ENCODE measurements around the gene KCNH3. TPM values are rescaled to one million over a fixed set of nuclear protein-coding genes. Genes with fewer than 3 reads are reported as not detected.

KCNH3 gene
- total RNA-seq, 5 donors from 2014 or later (not counting 1 experiment from before 2014, with no cell fraction given): 3.4 to 8.0 (median 5.5) TPM

DNA sequence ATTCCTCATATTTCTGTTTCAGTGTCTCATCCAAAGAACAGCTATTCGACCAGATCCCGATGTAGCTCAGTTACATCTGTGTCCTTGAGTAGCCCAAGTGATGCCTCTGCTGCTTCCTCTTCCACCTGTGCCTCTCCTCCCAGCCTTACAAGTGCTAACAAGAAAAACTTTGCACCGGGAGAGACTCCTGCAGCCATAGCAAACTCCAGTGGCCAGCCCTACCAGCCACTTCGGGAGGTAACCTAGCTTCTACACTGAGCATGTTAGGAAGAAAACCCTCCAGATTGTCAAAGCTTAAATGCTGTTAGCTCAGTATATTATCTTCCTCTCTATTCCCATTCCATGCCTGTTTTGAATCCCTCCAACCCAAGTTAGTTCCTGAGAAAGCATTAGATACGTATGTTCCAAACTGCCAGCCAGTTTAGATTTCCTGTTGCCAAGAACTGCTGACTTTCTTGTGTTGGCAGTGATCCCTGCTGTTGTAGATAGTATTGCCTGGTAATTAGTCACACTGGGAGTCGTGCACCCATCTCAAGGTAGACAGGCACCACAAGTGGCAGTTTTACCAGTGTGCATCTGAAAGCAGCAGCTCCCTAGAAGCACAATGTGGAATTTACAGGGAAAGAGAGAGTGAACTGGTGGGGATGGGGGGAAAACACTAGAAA is 14.0 kb upstream of the KCNH3 start:
- no peak for ATAC-seq (replicated peaks in 1 of 4)
- H3K4me3 Mint-ChIP-seq: no peak overlapping the region
- no peaks in the 10 kb centered on the region for H3K4me1 ChIP-seq (ENCODE audit: control insufficient read depth in 1 of 2, extremely low read depth in 1 of 2, insufficient read depth in 2 of 2, low read length in 2 of 2)
- WGBS (ENCODE audit: insufficient coverage): 88% methylated on average over 5 of the region's 6 CpGs
- H3K27ac Mint-ChIP-seq: no peak overlapping the region
- H3K27ac ChIP-seq (ENCODE audit: low read length): no peak overlapping the region
- DNase-seq: no peak
- H3K4me3 ChIP-seq (ENCODE audit: control insufficient read depth in 1 of 2, extremely low read depth in 1 of 2, low read length in 1 of 2): no peak overlapping the region
- H3K9me3 Mint-ChIP-seq: no peaks in the 10 kb centered on the region
- H3K36me3 Mint-ChIP-seq: peaks cover 27% of the 10 kb centered on the region
- no peaks in the 10 kb centered on the region for H3K27me3 ChIP-seq (replicated peaks in 1 of 2; ENCODE audit: control insufficient read depth in 2 of 2, extremely low read depth in 1 of 2, insufficient read depth in 2 of 2, low read length in 1 of 2)
- no peaks in the 10 kb centered on the region for H3K27me3 Mint-ChIP-seq
- CTCF ChIA-PET: no interaction called here
- no peaks in the 10 kb centered on the region for H3K4me1 Mint-ChIP-seq
- no peaks in the 10 kb centered on the region for H3K9me3 ChIP-seq
- POLR2A ChIA-PET: interaction anchor here in 1 of 2 donors (0.8 kb wide), 1 partner anchor 104 kb away, joined by 3 read pairs; no protein-coding TSS in a partner anchor
- H3K36me3 ChIP-seq (ENCODE audit: control insufficient read depth in 2 of 2, extremely low read depth in 1 of 2, insufficient read depth in 1 of 2, low read length in 1 of 2): peaks cover 0 to 6% of the 10 kb centered on the region in 2 donors

DNA sequence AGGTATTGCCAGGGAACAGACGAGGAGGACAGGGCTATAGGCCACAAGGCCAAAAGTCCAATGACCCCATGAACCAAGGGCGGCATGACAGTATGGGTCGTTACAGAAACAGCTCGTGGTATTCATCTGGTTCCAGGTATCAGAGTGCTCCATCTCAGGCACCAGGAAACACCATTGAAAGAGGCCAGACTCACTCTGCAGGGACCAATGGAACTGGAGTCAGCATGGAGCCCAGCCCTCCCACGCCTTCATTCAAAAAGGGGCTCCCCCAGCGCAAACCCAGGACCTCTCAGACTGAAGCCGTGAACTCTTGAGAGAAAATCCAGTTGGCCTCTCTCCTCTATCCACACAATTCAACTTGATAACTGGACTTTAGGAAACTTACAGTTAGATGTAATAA is 12.9 kb upstream of the KCNH3 start:
- Histone ChIP-seq H3K4me3 (ENCODE audit: control insufficient read depth in 1 of 2, extremely low read depth in 1 of 2, low read length in 1 of 2) (no peak overlapping the region), H3K27ac (ENCODE audit: low read length) (no peak overlapping the region), H3K36me3 (ENCODE audit: control insufficient read depth in 2 of 2, extremely low read depth in 1 of 2, insufficient read depth in 1 of 2, low read length in 1 of 2) (peaks cover 0 to 6% of the 10 kb centered on the region in 2 donors), H3K9me3 (no peaks in the 10 kb centered on the region), H3K4me1 (ENCODE audit: control insufficient read depth in 1 of 2, extremely low read depth in 1 of 2, insufficient read depth in 2 of 2, low read length in 2 of 2) (no peaks in the 10 kb centered on the region), H3K27me3 (replicated peaks in 1 of 2; ENCODE audit: control insufficient read depth in 2 of 2, extremely low read depth in 1 of 2, insufficient read depth in 2 of 2, low read length in 1 of 2) (no peaks in the 10 kb centered on the region)
- DNase-seq: no peak
- H3K27ac Mint-ChIP-seq: no peak overlapping the region
- ATAC-seq (replicated peaks in 1 of 4): no peak
- H3K27me3 Mint-ChIP-seq: no peaks in the 10 kb centered on the region
- CTCF ChIA-PET: interaction anchor here in 1 of 2 donors (0.5 kb wide), 2 partner anchors 38 to 67 kb away, joined by 3 to 5 read pairs; no protein-coding TSS in a partner anchor
- H3K4me1 Mint-ChIP-seq: no peaks in the 10 kb centered on the region
- 97% methylated on average over 4 of the region's 7 CpGs for WGBS (ENCODE audit: insufficient coverage)
- H3K9me3 Mint-ChIP-seq: no peaks in the 10 kb centered on the region
- POLR2A ChIA-PET: interaction anchor here in 1 of 2 donors (0.5 kb wide), 1 partner anchor 160 kb away, joined by 3 read pairs; no protein-coding TSS in a partner anchor
- no peak overlapping the region for H3K4me3 Mint-ChIP-seq
- H3K36me3 Mint-ChIP-seq: peaks cover 27% of the 10 kb centered on the region

DNA sequence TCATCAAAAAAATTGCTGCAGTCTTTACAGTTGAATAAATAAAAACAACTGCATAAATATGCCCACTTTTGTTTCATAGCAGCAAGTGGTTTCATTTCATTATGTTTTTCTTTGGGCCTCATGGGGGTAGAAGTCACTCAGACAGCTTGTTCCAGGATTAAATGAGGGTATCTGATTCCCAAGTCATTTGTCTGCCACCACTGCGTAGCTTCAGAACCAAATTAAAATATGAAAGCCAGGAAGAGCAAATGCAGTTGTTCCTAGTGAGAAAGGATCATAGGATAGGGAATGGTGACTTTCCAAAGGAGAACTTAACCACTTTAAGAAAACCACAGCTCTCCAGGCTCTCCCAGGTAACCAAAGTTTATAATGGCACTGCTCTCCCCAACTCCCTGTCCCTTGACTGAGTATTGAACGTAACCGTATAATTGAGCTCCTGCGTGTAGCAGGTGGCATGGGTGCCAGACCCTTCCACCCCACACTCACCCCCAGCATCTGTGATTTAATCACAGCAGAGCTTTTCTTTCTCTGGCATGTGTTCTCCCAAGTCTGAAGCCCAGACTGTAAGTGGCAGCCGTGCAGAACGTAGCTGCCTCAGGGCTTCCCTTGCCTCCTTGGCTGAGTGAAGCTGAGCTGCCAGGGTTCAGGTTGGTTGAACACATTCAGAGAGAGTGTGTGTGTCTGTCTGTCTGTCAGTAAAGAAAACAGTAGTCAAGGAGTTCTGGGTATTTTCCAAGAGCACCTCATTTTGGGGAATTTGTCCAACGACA is 11.3 kb upstream of the KCNH3 start:
- CTCF ChIA-PET: interaction anchor here (0.6 to 0.8 kb wide), 2 partner anchors 248 to 527 kb away, joined by 6 to 8 read pairs; no protein-coding TSS in a partner anchor
- H3K36me3 Mint-ChIP-seq: peaks cover 22% of the 10 kb centered on the region
- DNase-seq: no peak

DNA sequence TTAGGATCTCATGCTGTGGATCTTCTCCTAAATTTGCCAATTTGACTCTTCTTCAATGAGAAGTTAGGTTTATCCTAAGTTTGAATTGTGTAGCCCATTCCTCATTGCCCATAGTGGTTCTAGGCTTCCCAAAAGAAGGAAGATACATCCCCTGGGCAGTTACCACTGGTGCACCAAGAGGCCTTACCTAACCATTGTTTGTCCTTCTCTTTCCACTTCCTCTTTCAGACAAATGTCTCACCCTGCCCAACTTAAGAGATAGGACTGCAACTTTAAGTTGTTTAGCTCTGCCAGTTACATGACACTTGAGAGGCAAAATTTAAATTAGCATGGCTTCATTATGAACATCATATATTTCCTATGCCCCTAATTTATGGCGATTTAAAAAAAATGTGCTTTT is 9.4 kb upstream of the KCNH3 start:
- ATAC-seq (replicated peaks in 1 of 4) (no peak), DNase-seq (no peak)
- Mint-ChIP-seq H3K9me3 (no peaks in the 10 kb centered on the region), H3K27ac (no peak overlapping the region), H3K4me3 (no peak overlapping the region), H3K27me3 (no peaks in the 10 kb centered on the region), H3K36me3 (peaks cover 18% of the 10 kb centered on the region), H3K4me1 (no peaks in the 10 kb centered on the region)
- Histone ChIP-seq H3K27ac (ENCODE audit: low read length) (no peak overlapping the region), H3K4me3 (ENCODE audit: control insufficient read depth in 1 of 2, extremely low read depth in 1 of 2, low read length in 1 of 2) (no peak overlapping the region), H3K27me3 (replicated peaks in 1 of 2; ENCODE audit: control insufficient read depth in 2 of 2, extremely low read depth in 1 of 2, insufficient read depth in 2 of 2, low read length in 1 of 2) (no peaks in the 10 kb centered on the region), H3K4me1 (ENCODE audit: control insufficient read depth in 1 of 2, extremely low read depth in 1 of 2, insufficient read depth in 2 of 2, low read length in 2 of 2) (no peaks in the 10 kb centered on the region), H3K9me3 (no peaks in the 10 kb centered on the region), H3K36me3 (ENCODE audit: control insufficient read depth in 2 of 2, extremely low read depth in 1 of 2, insufficient read depth in 1 of 2, low read length in 1 of 2) (peaks cover 0 to 6% of the 10 kb centered on the region in 2 donors)
- no CpG with 5 or more reads among the region's 1 CpG for WGBS (ENCODE audit: insufficient coverage)
- POLR2A ChIA-PET: interaction anchor here in 1 of 2 donors (0.6 kb wide), 1 partner anchor 171 kb away, joined by 3 read pairs; no protein-coding TSS in a partner anchor
- CTCF ChIA-PET: no interaction called here

More for the DNA sequence above, 11.3 kb upstream of the KCNH3 start:
- no peaks in the 10 kb centered on the region for H3K4me1 ChIP-seq (ENCODE audit: control insufficient read depth in 1 of 2, extremely low read depth in 1 of 2, insufficient read depth in 2 of 2, low read length in 2 of 2)
- ATAC-seq (replicated peaks in 1 of 4): no peak
- 97% methylated on average over 5 of the region's 7 CpGs for WGBS (ENCODE audit: insufficient coverage)
- no peak overlapping the region for H3K27ac Mint-ChIP-seq
- H3K4me3 ChIP-seq (ENCODE audit: control insufficient read depth in 1 of 2, extremely low read depth in 1 of 2, low read length in 1 of 2): no peak overlapping the region
- no peaks in the 10 kb centered on the region for H3K27me3 ChIP-seq (replicated peaks in 1 of 2; ENCODE audit: control insufficient read depth in 2 of 2, extremely low read depth in 1 of 2, insufficient read depth in 2 of 2, low read length in 1 of 2)
- no peak overlapping the region for H3K27ac ChIP-seq (ENCODE audit: low read length)
- H3K9me3 Mint-ChIP-seq: no peaks in the 10 kb centered on the region
- no peak overlapping the region for H3K4me3 Mint-ChIP-seq
- peaks cover 0 to 6% of the 10 kb centered on the region in 2 donors for H3K36me3 ChIP-seq (ENCODE audit: control insufficient read depth in 2 of 2, extremely low read depth in 1 of 2, insufficient read depth in 1 of 2, low read length in 1 of 2)
- no peaks in the 10 kb centered on the region for H3K27me3 Mint-ChIP-seq
- H3K4me1 Mint-ChIP-seq: no peaks in the 10 kb centered on the region
- POLR2A ChIA-PET: interaction anchor here in 1 of 2 donors (0.5 kb wide), 1 partner anchor 184 kb away, joined by 6 read pairs; no protein-coding TSS in a partner anchor
- no peaks in the 10 kb centered on the region for H3K9me3 ChIP-seq

DNA sequence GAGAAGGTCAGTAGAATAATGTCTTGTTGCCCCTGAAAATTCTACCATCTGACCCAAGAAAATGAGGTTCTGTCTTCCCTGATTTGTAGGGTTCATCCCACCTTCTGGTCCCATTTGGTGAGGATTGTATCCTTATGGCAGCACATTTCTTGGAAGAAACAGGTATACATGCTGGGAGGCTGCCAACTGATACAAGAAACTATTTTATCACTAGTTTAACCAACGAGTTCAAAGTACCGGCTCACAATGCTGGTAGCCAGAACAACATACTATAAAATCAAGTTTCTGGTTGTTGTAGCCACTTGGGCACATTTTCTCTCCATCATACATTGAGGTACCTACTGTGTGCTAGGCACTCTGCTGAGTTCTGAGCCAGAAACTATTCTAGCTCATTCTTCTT is 7.1 kb upstream of the KCNH3 start:
- H3K4me3 ChIP-seq (ENCODE audit: control insufficient read depth in 1 of 2, extremely low read depth in 1 of 2, low read length in 1 of 2): no peak overlapping the region
- WGBS (ENCODE audit: insufficient coverage): 100% methylated on average over 2 of the region's 2 CpGs
- ChIA-PET CTCF (interaction anchor here in 1 of 2 donors (1.2 kb wide), 1 partner anchor 178 kb away, joined by 6 read pairs; no protein-coding TSS in a partner anchor), POLR2A (no interaction called here)
- H3K27me3 ChIP-seq (replicated peaks in 1 of 2; ENCODE audit: control insufficient read depth in 2 of 2, extremely low read depth in 1 of 2, insufficient read depth in 2 of 2, low read length in 1 of 2): peaks cover 4 to 5% of the 10 kb centered on the region in 2 experiments
- DNase-seq (no peak), ATAC-seq (replicated peaks in 1 of 4) (no peak)
- no peak overlapping the region for H3K4me3 Mint-ChIP-seq
- no peaks in the 10 kb centered on the region for H3K9me3 ChIP-seq
- no peak overlapping the region for H3K27ac ChIP-seq (ENCODE audit: low read length)
- H3K4me1 ChIP-seq (ENCODE audit: control insufficient read depth in 1 of 2, extremely low read depth in 1 of 2, insufficient read depth in 2 of 2, low read length in 2 of 2): no peaks in the 10 kb centered on the region
- H3K36me3 Mint-ChIP-seq: no peaks in the 10 kb centered on the region
- H3K27me3 Mint-ChIP-seq: peaks cover 0 to 2% of the 10 kb centered on the region in 2 donors
- no peaks in the 10 kb centered on the region for H3K36me3 ChIP-seq (ENCODE audit: control insufficient read depth in 2 of 2, extremely low read depth in 1 of 2, insufficient read depth in 1 of 2, low read length in 1 of 2)
- H3K9me3 Mint-ChIP-seq: no peaks in the 10 kb centered on the region
- peaks cover 0 to 1% (median 0%) of the 10 kb centered on the region in 3 donors for H3K4me1 Mint-ChIP-seq
- H3K27ac Mint-ChIP-seq: no peak overlapping the region

DNA sequence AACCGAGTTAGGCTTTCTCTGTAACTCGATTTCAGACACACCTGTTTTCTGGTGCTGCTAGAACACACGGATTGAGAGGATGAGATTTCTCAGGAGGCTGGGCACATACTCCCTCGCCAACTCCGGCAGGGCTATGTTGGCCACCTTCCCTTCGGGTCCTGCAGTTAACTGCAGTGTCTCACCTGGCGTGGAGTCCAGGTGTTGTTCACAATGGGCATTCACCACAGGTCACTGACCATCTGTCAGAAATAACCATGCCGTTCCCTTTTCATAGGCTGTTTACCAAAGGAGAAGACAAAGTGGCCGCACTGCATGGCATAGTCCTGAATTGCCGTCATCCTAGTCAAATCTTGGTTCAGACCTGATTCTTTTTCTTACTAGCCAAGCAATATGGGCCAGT is 5.5 kb upstream of the KCNH3 start:
- H3K27me3 Mint-ChIP-seq: peaks cover 0 to 6% of the 10 kb centered on the region in 2 donors
- H3K4me3 ChIP-seq (ENCODE audit: control insufficient read depth in 1 of 2, extremely low read depth in 1 of 2, low read length in 1 of 2): no peak overlapping the region
- no peak for DNase-seq
- no peak overlapping the region for H3K4me3 Mint-ChIP-seq
- H3K4me1 Mint-ChIP-seq: peaks cover 3 to 7% (median 4%) of the 10 kb centered on the region in 3 donors
- H3K9me3 Mint-ChIP-seq: no peaks in the 10 kb centered on the region
- ChIA-PET CTCF (no interaction called here), POLR2A (no interaction called here)
- no peaks in the 10 kb centered on the region for H3K36me3 ChIP-seq (ENCODE audit: control insufficient read depth in 2 of 2, extremely low read depth in 1 of 2, insufficient read depth in 1 of 2, low read length in 1 of 2)
- H3K36me3 Mint-ChIP-seq: no peaks in the 10 kb centered on the region
- 93% methylated on average over 9 of the region's 10 CpGs for WGBS (ENCODE audit: insufficient coverage)
- H3K27ac ChIP-seq (ENCODE audit: low read length): no peak overlapping the region
- ATAC-seq (replicated peaks in 1 of 4): no peak
- H3K27ac Mint-ChIP-seq: no peak overlapping the region
- H3K4me1 ChIP-seq (ENCODE audit: control insufficient read depth in 1 of 2, extremely low read depth in 1 of 2, insufficient read depth in 2 of 2, low read length in 2 of 2): peaks cover 2 to 10% of the 10 kb centered on the region in 2 experiments
- no peaks in the 10 kb centered on the region for H3K9me3 ChIP-seq
- H3K27me3 ChIP-seq (replicated peaks in 1 of 2; ENCODE audit: control insufficient read depth in 2 of 2, extremely low read depth in 1 of 2, insufficient read depth in 2 of 2, low read length in 1 of 2): peaks cover 6 to 18% of the 10 kb centered on the region in 2 experiments
